Osteoblast (primary cell): Measurements from ENCODE around the gene TSPAN8. TPM values are rescaled to one million over a fixed set of nuclear protein-coding genes. Genes with fewer than 3 reads are reported as not detected.

Source experiments
- DNase-seq: peaks from one replicate; pipeline ENCODE4 v3.0.0; 2011; ENCODE audit warnings: low spot score, mixed read lengths; ENCODE audit not compliant: insufficient read length; ENCODE audit errors: missing footprints
- H2AFZ ChIP-seq: 2 replicates; pipeline ENCODE4 v1.6.0; 2011; ENCODE audit warnings: mild to moderate bottlenecking, low read length
- H3K27ac ChIP-seq: 2 replicates; pipeline ENCODE4 v1.5.1; 2011; ENCODE audit warnings: mild to moderate bottlenecking, low read depth, low read length, moderate library complexity
- H3K27me3 ChIP-seq: 2 replicates; pipeline ENCODE4 v1.6.0; 2012; ENCODE audit warnings: mild to moderate bottlenecking, control low read depth, inconsistent platforms, low read length, moderate library complexity; ENCODE audit not compliant: insufficient read depth
- H3K36me3 ChIP-seq: 2 replicates; pipeline ENCODE4 v1.5.1; 2011; ENCODE audit warnings: mild to moderate bottlenecking, low read length, control low read depth, moderate library complexity; ENCODE audit not compliant: insufficient read depth
- H3K4me1 ChIP-seq: 2 replicates; pipeline ENCODE4 v1.5.1; 2011; ENCODE audit warnings: mild to moderate bottlenecking, low read length, control low read depth, moderate library complexity; ENCODE audit not compliant: insufficient read depth
- H3K4me2 ChIP-seq: 2 replicates; pipeline ENCODE4 v1.6.0; 2011; ENCODE audit warnings: mild to moderate bottlenecking, low read length; ENCODE audit not compliant: insufficient read depth
- H3K4me3 ChIP-seq: fragments of 200-600 bp; sonication (generic); 3 replicates; pipeline ENCODE4 v1.5.1; 2012; ENCODE audit warnings: mild to moderate bottlenecking, low read length, inconsistent platforms; ENCODE audit not compliant: insufficient read depth
- H3K79me2 ChIP-seq: 2 replicates; pipeline ENCODE4 v1.6.0; 2012; ENCODE audit warnings: mild to moderate bottlenecking, low read length, control low read depth, inconsistent platforms; ENCODE audit not compliant: insufficient read depth
- H3K9me3 ChIP-seq: 2 replicates; pipeline ENCODE4 v1.5.1; 2011; ENCODE audit warnings: low read depth, low read length, control low read depth
- H4K20me1 ChIP-seq: 2 replicates; pipeline ENCODE4 v1.6.0; 2012; ENCODE audit warnings: mild to moderate bottlenecking, low read length, control low read depth; ENCODE audit not compliant: insufficient read depth
- CTCF ChIP-seq: IDR thresholded peaks from 2 replicates; pipeline ENCODE4 v1.5.1; 2011; ENCODE audit warnings: mild to moderate bottlenecking, low read depth, low read length, moderate library complexity; ENCODE audit errors: extremely low read depth
- total RNA-seq: library from RNA; depleted of rRNA; stranded (reverse); fragments of >200 nt; gene quantifications from 2 replicates; pipeline ENCODE4 v1.2.3, GENCODE V29; 2012

Gene TSPAN8
- total RNA-seq, 1 donor: under 0.01 TPM

GRCh38 chr12:71138011-71138410 is 19.8 kb downstream of the TSPAN8 start:
- no peaks in the 10 kb centered on the region for H3K79me2 ChIP-seq
- no peak overlapping the region for H3K27ac ChIP-seq
- H2AFZ ChIP-seq: no peak overlapping the region
- H3K27me3 ChIP-seq: no peaks in the 10 kb centered on the region
- no peak overlapping the region for H3K4me3 ChIP-seq
- H3K9me3 ChIP-seq: no peaks in the 10 kb centered on the region
- no peaks in the 10 kb centered on the region for H4K20me1 ChIP-seq
- no peaks in the 10 kb centered on the region for H3K4me1 ChIP-seq
- TF ChIP-seq CTCF: no peak
- no peak for DNase-seq
- no peak overlapping the region for H3K4me2 ChIP-seq
- no peaks in the 10 kb centered on the region for H3K36me3 ChIP-seq

- Histone ChIP-seq H3K36me3 (no peaks in the 10 kb centered on the region), H3K27ac (no peak overlapping the region), H3K9me3 (no peaks in the 10 kb centered on the region), H2AFZ (no peak overlapping the region), H3K79me2 (no peaks in the 10 kb centered on the region), H4K20me1 (no peaks in the 10 kb centered on the region), H3K27me3 (no peaks in the 10 kb centered on the region), H3K4me1 (no peaks in the 10 kb centered on the region), H3K4me3 (no peak overlapping the region), H3K4me2 (no peak overlapping the region)
- no peak for TF ChIP-seq CTCF
- DNase-seq: no peak
Measured at GRCh38 chr12:71135812-71136176, 22.0 kb downstream of the TSPAN8 start.

DNA sequence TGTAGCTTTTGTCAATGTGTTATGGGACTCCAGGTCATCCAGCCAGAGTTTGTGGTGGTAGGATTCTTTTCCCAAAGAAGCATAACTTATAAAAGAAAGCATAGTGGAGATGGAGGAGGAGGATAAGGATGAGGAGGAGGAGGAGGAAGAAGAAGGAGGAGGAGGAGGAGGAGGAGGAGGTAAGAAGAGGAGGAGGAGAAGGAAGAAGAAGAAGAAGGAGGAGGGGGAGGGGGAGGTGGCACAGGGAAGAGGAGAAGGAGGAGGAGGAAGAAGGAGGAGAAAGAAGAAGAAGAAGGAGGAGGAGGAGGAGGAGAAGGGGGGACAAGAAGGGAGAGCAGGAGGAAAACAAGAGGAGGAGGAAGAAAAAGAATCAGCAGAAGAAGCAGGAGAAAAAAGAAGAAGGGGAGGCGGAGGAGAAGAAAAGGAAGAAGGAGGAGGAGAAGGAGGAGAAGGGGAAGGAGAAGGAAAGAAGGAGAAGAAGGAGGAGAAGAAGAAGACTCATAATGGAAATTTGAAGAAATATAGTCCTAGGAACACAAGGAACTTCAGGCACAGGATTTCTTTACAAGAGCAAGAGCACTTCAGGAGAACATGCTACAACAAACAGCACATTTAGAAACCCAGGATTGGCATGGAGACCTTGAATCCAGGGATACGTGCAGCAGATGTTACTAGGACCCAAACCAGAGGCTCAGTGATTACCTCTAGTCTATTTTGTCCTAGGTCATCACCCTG is 22.6 kb downstream of the TSPAN8 start:
- no peaks in the 10 kb centered on the region for H3K36me3 ChIP-seq
- no peak overlapping the region for H2AFZ ChIP-seq
- H3K79me2 ChIP-seq: no peaks in the 10 kb centered on the region
- H3K4me2 ChIP-seq: no peak overlapping the region
- no peak for TF ChIP-seq CTCF
- DNase-seq: no peak
- H4K20me1 ChIP-seq: no peaks in the 10 kb centered on the region
- H3K4me3 ChIP-seq: no peak overlapping the region
- H3K27me3 ChIP-seq: no peaks in the 10 kb centered on the region
- no peaks in the 10 kb centered on the region for H3K9me3 ChIP-seq
- no peaks in the 10 kb centered on the region for H3K4me1 ChIP-seq
- no peak overlapping the region for H3K27ac ChIP-seq

- Histone ChIP-seq H3K4me1 (no peaks in the 10 kb centered on the region), H3K4me2 (no peak overlapping the region), H3K79me2 (no peaks in the 10 kb centered on the region), H3K9me3 (no peaks in the 10 kb centered on the region), H4K20me1 (no peaks in the 10 kb centered on the region), H3K27me3 (no peaks in the 10 kb centered on the region), H2AFZ (no peak overlapping the region), H3K27ac (no peak overlapping the region), H3K4me3 (no peak overlapping the region), H3K36me3 (no peaks in the 10 kb centered on the region)
- no peak for DNase-seq
- no peak for TF ChIP-seq CTCF
Measured at GRCh38 chr12:71134405-71134804, 23.4 kb downstream of the TSPAN8 start.
